CD14-positive monocyte (primary cell): Measurements from ENCODE around the gene PDE8A. TPM values are rescaled to one million over a fixed set of nuclear protein-coding genes. Genes with fewer than 3 reads are reported as not detected.

ENCODE experiments used
- DNase-seq, 3 donors: peaks; one replicate each; pipeline ENCODE4 v3.0.0-alpha.2; 2011 to 2022
- H2AFZ ChIP-seq: 2 replicates; pipeline ENCODE4 v1.6.0; 2012; ENCODE audit warnings: mild to moderate bottlenecking, low read depth, low read length, inconsistent platforms; ENCODE audit not compliant: insufficient read depth, poor library complexity, severe bottlenecking
- H3K27ac ChIP-seq, 2 donors: 1 replicate in 1 of 2; 2 replicates in 1 of 2; pipeline ENCODE4 v1.5.1; 2012 to 2013; ENCODE audit warnings: low read length in 2 of 2, control low read depth in 1 of 2, inconsistent platforms in 1 of 2, low read depth in 1 of 2, mild to moderate bottlenecking in 1 of 2
- H3K27me3 ChIP-seq, 2 donors: one replicate each; pipeline versions ENCODE4 v1.6.0 to v1.6.1; 2011 to 2013; ENCODE audit warnings: low read length in 2 of 2; ENCODE audit not compliant: control insufficient read depth in 2 of 2, insufficient read depth in 2 of 2
- H3K36me3 ChIP-seq, 2 donors: replicated peaks in 1 of 2; 1 replicate in 1 of 2; 2 replicates in 1 of 2; pipeline versions ENCODE4 v1.5.1 to v1.6.1; 2012 to 2013; ENCODE audit warnings: low read length in 2 of 2, control low read depth in 1 of 2, inconsistent platforms in 1 of 2, mild to moderate bottlenecking in 1 of 2; ENCODE audit not compliant: insufficient read depth in 2 of 2, control insufficient read depth in 1 of 2
- H3K4me1 ChIP-seq, 2 donors: 1 replicate in 1 of 2; 2 replicates in 1 of 2; pipeline versions ENCODE4 v1.5.1 to v1.6.1; 2012 to 2013; ENCODE audit warnings: low read length in 2 of 2, control low read depth in 1 of 2, inconsistent platforms in 1 of 2, mild to moderate bottlenecking in 1 of 2, moderate library complexity in 1 of 2; ENCODE audit not compliant: insufficient read depth in 2 of 2, control insufficient read depth in 1 of 2
- H3K4me2 ChIP-seq: replicated peaks from 2 replicates; pipeline ENCODE3; 2012; ENCODE audit warnings: low read length, moderate library complexity, mild to moderate bottlenecking; ENCODE audit not compliant: poor library complexity, severe bottlenecking; ENCODE audit errors: extremely low read depth
- H3K4me3 ChIP-seq, 3 experiments: fragments of 200-600 bp in 1 of 3; sonication (generic) in 1 of 3; replicated peaks in 1 of 3; 1 replicate in 2 of 3; 2 replicates in 1 of 3; pipeline ENCODE4 v1.5.1; 2011 to 2013; ENCODE audit warnings: low read length in 3 of 3, mild to moderate bottlenecking in 3 of 3, control low read depth in 2 of 3, low read depth in 2 of 3, inconsistent platforms in 1 of 3, moderate library complexity in 1 of 3
- H3K79me2 ChIP-seq: 2 replicates; pipeline ENCODE4 v1.6.0; 2012; ENCODE audit warnings: mild to moderate bottlenecking, control low read depth, inconsistent platforms, low read length, moderate library complexity; ENCODE audit not compliant: insufficient read depth
- H3K9ac ChIP-seq: 2 replicates; pipeline ENCODE4 v1.6.0; 2017; ENCODE audit warnings: low read length, mild to moderate bottlenecking; ENCODE audit not compliant: insufficient read depth, poor library complexity, severe bottlenecking
- H3K9me3 ChIP-seq, 2 donors: replicated peaks in 1 of 2; 1 replicate in 1 of 2; 2 replicates in 1 of 2; pipeline versions ENCODE4 v1.5.1 to v1.6.1; 2012 to 2013; ENCODE audit warnings: low read length in 2 of 2, control low read depth in 1 of 2; ENCODE audit not compliant: control insufficient read depth in 1 of 2, insufficient read depth in 1 of 2
- H4K20me1 ChIP-seq: 2 replicates; pipeline ENCODE4 v1.6.0; 2012; ENCODE audit warnings: mild to moderate bottlenecking, low read length, control low read depth, moderate library complexity; ENCODE audit not compliant: insufficient read depth
- H3K27ac Mint-ChIP-seq, 7 donors: one replicate each; pipeline ENCODE4 v1.8.0; 2020; ENCODE audit warnings: mild to moderate bottlenecking in 7 of 7, mixed read lengths in 7 of 7, moderate library complexity in 6 of 7, inconsistent platforms in 2 of 7
- H3K27me3 Mint-ChIP-seq, 3 donors: one replicate each; pipeline ENCODE4 v1.8.0; 2021 to 2022; ENCODE audit warnings: low read depth in 3 of 3, mild to moderate bottlenecking in 3 of 3, mixed read lengths in 3 of 3, moderate library complexity in 3 of 3, inconsistent platforms in 1 of 3
- H3K36me3 Mint-ChIP-seq, 2 donors: one replicate each; pipeline ENCODE4 v1.8.0; 2020; ENCODE audit warnings: mixed read lengths in 2 of 2, inconsistent platforms in 1 of 2, mild to moderate bottlenecking in 1 of 2
- H3K4me1 Mint-ChIP-seq: one replicate; pipeline ENCODE4 v1.8.0; 2020; ENCODE audit warnings: mild to moderate bottlenecking, mixed read lengths
- H3K4me3 Mint-ChIP-seq, 2 donors: one replicate each; pipeline ENCODE4 v1.8.0; 2020; ENCODE audit warnings: mild to moderate bottlenecking in 2 of 2, mixed read lengths in 2 of 2, moderate library complexity in 1 of 2
- H3K9me3 Mint-ChIP-seq, 7 donors: one replicate each; pipeline ENCODE4 v1.8.0; 2020 to 2022; ENCODE audit warnings: mixed read lengths in 7 of 7, mild to moderate bottlenecking in 6 of 7, moderate library complexity in 6 of 7, inconsistent platforms in 2 of 7
- CTCF ChIP-seq: fragments of 200-600 bp; IDR thresholded peaks from one replicate; pipeline ENCODE4 v1.8.0; 2022; ENCODE audit warnings: antibody characterized with exemption, mild to moderate bottlenecking
- WGBS: methylation state at CpG from one replicate; pipeline ENCODE4 v1.1.5; 2013; ENCODE audit warnings: missing lambda C conversion rate; ENCODE audit not compliant: insufficient coverage; 5-methylcytosine and 5-hydroxymethylcytosine counted together
- intact Hi-C, 2 donors: fragments of 100-400 bp; cut with micrococcal nuclease; formaldehyde crosslinking; loops; one replicate each; pipeline versions ENCODE4 v1.15.0 to v1.15.1; 2023
- polyA plus RNA-seq, 3 donors: library from polyadenylated mRNA; depleted of rRNA in 1 of 3; unstranded in 2 of 3; stranded (reverse) in 1 of 3; fragments of 300-500 nt in 2 of 3; fragments of >200 nt in 1 of 3; fragmentation: Illumina TruSeq in 2 of 3; gene quantifications; 1 replicate in 2 of 3; 2 replicates in 1 of 3; pipeline ENCODE4 v1.2.3, GENCODE V29; 2012 to 2021

The PDE8A gene
- polyA plus RNA-seq, 3 donors: 2.8 to 33.4 (median 4.9) TPM

- no peak for DNase-seq
- Mint-ChIP-seq H3K27me3 (no peaks in the 10 kb centered on the region), H3K36me3 (peaks cover 51 to 79% of the 10 kb centered on the region in 2 donors), H3K4me1 (no peaks in the 10 kb centered on the region), H3K27ac (no peak overlapping the region), H3K9me3 (peaks cover 0 to 5% (median 0%) of the 10 kb centered on the region in 7 donors), H3K4me3 (no peak overlapping the region)
- 100% methylated on average over 1 of the region's 2 CpGs for WGBS
- Histone ChIP-seq H3K4me2 (no peak overlapping the region), H3K9ac (no peak overlapping the region), H4K20me1 (no peaks in the 10 kb centered on the region), H3K79me2 (no peaks in the 10 kb centered on the region), H3K36me3 (peaks cover 25 to 80% of the 10 kb centered on the region in 2 donors), H3K4me3 (no peak overlapping the region), H3K27ac (no peak overlapping the region), H3K9me3 (no peaks in the 10 kb centered on the region), H3K27me3 (no peaks in the 10 kb centered on the region), H3K4me1 (no peaks in the 10 kb centered on the region), H2AFZ (no peak overlapping the region)
- TF ChIP-seq CTCF: no peak
- intact Hi-C loops: no loop called here
Measured at GRCh38 chr15:85086855-85087254, 105.2 kb downstream of the PDE8A start.

DNA sequence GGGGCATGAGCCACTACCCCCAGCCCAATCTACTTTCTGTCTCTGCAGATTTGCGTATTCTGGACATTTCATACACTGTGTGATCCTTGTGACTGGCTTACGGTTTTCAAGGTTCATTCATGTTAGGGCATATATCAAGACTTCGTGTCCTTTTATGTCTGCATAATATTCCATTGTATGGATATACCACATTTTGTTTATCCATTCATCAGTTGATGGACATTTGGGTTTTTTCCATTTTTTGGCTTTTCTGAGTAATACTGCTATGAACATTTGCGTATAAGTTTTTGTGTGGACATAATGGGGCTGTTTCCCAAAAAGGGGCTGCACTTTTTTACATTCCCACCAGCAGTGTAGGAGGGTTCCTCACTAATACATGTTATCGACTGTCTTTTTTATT lies 106.6 kb downstream of the PDE8A start:
- H3K79me2 ChIP-seq: no peaks in the 10 kb centered on the region
- Mint-ChIP-seq H3K27ac (no peak overlapping the region), H3K36me3 (peaks cover 65 to 88% of the 10 kb centered on the region in 2 donors), H3K9me3 (peaks cover 0 to 5% (median 0%) of the 10 kb centered on the region in 7 donors), H3K27me3 (no peaks in the 10 kb centered on the region), H3K4me3 (no peak overlapping the region), H3K4me1 (no peaks in the 10 kb centered on the region)
- H3K4me2 ChIP-seq: no peak overlapping the region
- no peak overlapping the region for H3K4me3 ChIP-seq
- H2AFZ ChIP-seq: no peak overlapping the region
- no peaks in the 10 kb centered on the region for H3K4me1 ChIP-seq
- no peak overlapping the region for H3K27ac ChIP-seq
- intact Hi-C loops: no loop called here
- TF ChIP-seq CTCF: no peak
- H3K9ac ChIP-seq: no peak overlapping the region
- H3K27me3 ChIP-seq: no peaks in the 10 kb centered on the region
- no peaks in the 10 kb centered on the region for H3K9me3 ChIP-seq
- peaks cover 34 to 82% of the 10 kb centered on the region in 2 donors for H3K36me3 ChIP-seq
- no peaks in the 10 kb centered on the region for H4K20me1 ChIP-seq
- 100% methylated on average over 1 of the region's 5 CpGs for WGBS
- DNase-seq: no peak
